Natural killer cell (primary cell): Measurements from ENCODE around the gene USP48. TPM values are rescaled to one million over a fixed set of nuclear protein-coding genes. Genes with fewer than 3 reads are reported as not detected.

Experiments
- ATAC-seq, 3 donors: fragments of 150-1000 bp in 2 of 3; fragments of 200-7000 bp in 1 of 3; cut with Tn5 transposase; 1 replicate in 1 of 3; 2 replicates in 2 of 3; pipeline ENCODE4 v1.10.0; 2021; ENCODE audit warnings: mild to moderate bottlenecking in 2 of 3, moderate library complexity in 2 of 3
- DNase-seq, 2 donors: peaks; one replicate each; pipeline versions ENCODE4 v3.0.0 to v3.0.0-alpha.2; 2013 to 2021; ENCODE audit warnings: mixed read lengths in 1 of 2
- H3K27ac ChIP-seq: one replicate; pipeline ENCODE4 v1.5.1; 2013; ENCODE audit warnings: mild to moderate bottlenecking, low read length
- H3K27me3 ChIP-seq: one replicate; pipeline ENCODE4 v1.6.1; 2013; ENCODE audit warnings: low read length; ENCODE audit not compliant: control insufficient read depth, insufficient read depth
- H3K36me3 ChIP-seq: one replicate; pipeline ENCODE4 v1.6.1; 2013; ENCODE audit warnings: low read length; ENCODE audit not compliant: control insufficient read depth, insufficient read depth
- H3K4me1 ChIP-seq: one replicate; pipeline ENCODE4 v1.6.1; 2013; ENCODE audit warnings: low read length; ENCODE audit not compliant: control insufficient read depth, insufficient read depth
- H3K4me3 ChIP-seq: one replicate; pipeline ENCODE4 v1.5.1; 2013; ENCODE audit warnings: low read length
- H3K9me3 ChIP-seq: one replicate; pipeline ENCODE4 v1.6.1; 2013; ENCODE audit warnings: low read length; ENCODE audit not compliant: control insufficient read depth, insufficient read depth
- H3K27ac Mint-ChIP-seq, 2 donors: one replicate each; pipeline ENCODE4 v1.8.0; 2022; ENCODE audit warnings: mild to moderate bottlenecking in 2 of 2, mixed read lengths in 2 of 2, moderate library complexity in 1 of 2
- H3K27me3 Mint-ChIP-seq, 2 donors: one replicate each; pipeline ENCODE4 v1.8.0; 2022; ENCODE audit warnings: low read depth in 2 of 2, mixed read lengths in 2 of 2
- H3K36me3 Mint-ChIP-seq: one replicate; pipeline ENCODE4 v1.8.0; 2022; ENCODE audit warnings: mixed read lengths
- H3K4me1 Mint-ChIP-seq, 2 donors: one replicate each; pipeline ENCODE4 v1.8.0; 2022; ENCODE audit warnings: mixed read lengths in 2 of 2
- H3K4me3 Mint-ChIP-seq: one replicate; pipeline ENCODE4 v1.8.0; 2022; ENCODE audit warnings: mild to moderate bottlenecking, moderate library complexity, mixed read lengths
- H3K9me3 Mint-ChIP-seq, 2 donors: one replicate each; pipeline ENCODE4 v1.8.0; 2022; ENCODE audit warnings: mixed read lengths in 2 of 2
- WGBS: methylation state at CpG from one replicate; pipeline ENCODE4 v1.1.7; 2013; ENCODE audit warnings: missing lambda C conversion rate; ENCODE audit not compliant: insufficient coverage; 5-methylcytosine and 5-hydroxymethylcytosine counted together
- intact Hi-C: fragments of 100-400 bp; cut with micrococcal nuclease; formaldehyde crosslinking; loops from one replicate; pipeline ENCODE4 v1.14.2; 2022
- total RNA-seq, 4 donors: library from RNA; stranded (reverse); fragments of 120-200 nt in 1 of 4; gene quantifications; one replicate each; pipeline versions ENCODE4 v1.2.3 to v1.2.4, GENCODE V29; 2013 to 2022
- TF ChIP-seq, protein P1 (sequence below): fragments of 200-600 bp; IDR thresholded peaks from one replicate; pipeline ENCODE4 v1.8.0; 2022; ENCODE audit warnings: antibody characterized with exemption

USP48 gene
- total RNA-seq, 3 donors from 2014 or later (not counting 1 experiment from before 2014, with no cell fraction given): 71.4 to 127 (median 90.5) TPM

DNA sequence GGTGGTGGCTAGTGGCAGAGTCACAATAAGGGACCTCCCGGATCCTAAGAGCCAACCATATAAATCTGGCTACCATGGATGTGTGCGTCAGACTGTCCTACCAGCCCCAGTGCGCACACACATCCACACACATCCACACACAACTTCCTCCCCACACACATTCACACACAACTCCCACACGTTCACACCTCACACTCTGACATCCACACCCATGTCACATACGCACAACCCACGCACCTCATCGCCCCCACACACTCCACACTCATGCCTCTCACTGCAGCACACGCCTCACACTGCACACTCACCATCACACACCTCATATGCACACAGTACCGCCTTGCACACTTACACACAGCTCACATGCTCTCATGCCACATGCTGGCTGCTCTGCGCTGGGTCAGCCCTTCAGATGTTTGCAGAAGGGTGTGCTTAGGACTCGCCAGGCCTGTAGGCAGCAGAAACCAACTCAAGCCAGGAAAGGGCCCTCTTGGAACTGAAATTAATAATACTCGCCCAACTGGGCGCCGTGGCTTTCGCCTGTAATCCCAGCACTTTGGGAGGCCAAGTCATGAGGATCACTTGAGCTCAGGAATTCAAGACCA, 32.1 kb upstream of the USP48 start:
- Mint-ChIP-seq H3K36me3 (no peaks in the 10 kb centered on the region), H3K27me3 (peaks cover 0 to 3% of the 10 kb centered on the region in 2 donors), H3K9me3 (no peaks in the 10 kb centered on the region), H3K4me3 (peak overlapping the region; percentile 63), H3K4me1 (peaks cover 0 to 24% of the 10 kb centered on the region in 2 donors), H3K27ac (peak overlapping the region in 1 of 2 donors; percentile 73)
- TF ChIP-seq, protein P1, sequence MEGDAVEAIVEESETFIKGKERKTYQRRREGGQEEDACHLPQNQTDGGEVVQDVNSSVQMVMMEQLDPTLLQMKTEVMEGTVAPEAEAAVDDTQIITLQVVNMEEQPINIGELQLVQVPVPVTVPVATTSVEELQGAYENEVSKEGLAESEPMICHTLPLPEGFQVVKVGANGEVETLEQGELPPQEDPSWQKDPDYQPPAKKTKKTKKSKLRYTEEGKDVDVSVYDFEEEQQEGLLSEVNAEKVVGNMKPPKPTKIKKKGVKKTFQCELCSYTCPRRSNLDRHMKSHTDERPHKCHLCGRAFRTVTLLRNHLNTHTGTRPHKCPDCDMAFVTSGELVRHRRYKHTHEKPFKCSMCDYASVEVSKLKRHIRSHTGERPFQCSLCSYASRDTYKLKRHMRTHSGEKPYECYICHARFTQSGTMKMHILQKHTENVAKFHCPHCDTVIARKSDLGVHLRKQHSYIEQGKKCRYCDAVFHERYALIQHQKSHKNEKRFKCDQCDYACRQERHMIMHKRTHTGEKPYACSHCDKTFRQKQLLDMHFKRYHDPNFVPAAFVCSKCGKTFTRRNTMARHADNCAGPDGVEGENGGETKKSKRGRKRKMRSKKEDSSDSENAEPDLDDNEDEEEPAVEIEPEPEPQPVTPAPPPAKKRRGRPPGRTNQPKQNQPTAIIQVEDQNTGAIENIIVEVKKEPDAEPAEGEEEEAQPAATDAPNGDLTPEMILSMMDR: no peak
- Histone ChIP-seq H3K36me3 (no peaks in the 10 kb centered on the region), H3K4me3 (peak overlapping the region; percentile 14), H3K27ac (peak overlapping the region; percentile 41), H3K9me3 (no peaks in the 10 kb centered on the region), H3K27me3 (no peaks in the 10 kb centered on the region), H3K4me1 (peaks cover 24% of the 10 kb centered on the region)
- intact Hi-C loops: no loop called here
- WGBS: 77% methylated on average over 15 of the region's 15 CpGs
- ATAC-seq: peak; percentile 51 to 56 (median 52)
- DNase-seq: no peak

- peak; percentile 42 to 47 for DNase-seq
- intact Hi-C loops: no loop called here
- Histone ChIP-seq H3K4me3 (peak overlapping the region; percentile 14), H3K9me3 (no peaks in the 10 kb centered on the region), H3K36me3 (no peaks in the 10 kb centered on the region), H3K4me1 (peaks cover 24% of the 10 kb centered on the region), H3K27ac (peak overlapping the region; percentile 41), H3K27me3 (no peaks in the 10 kb centered on the region)
- Mint-ChIP-seq H3K27me3 (peaks cover 0 to 3% of the 10 kb centered on the region in 2 donors), H3K27ac (peak overlapping the region in 1 of 2 donors; percentile 73), H3K9me3 (no peaks in the 10 kb centered on the region), H3K4me3 (peak overlapping the region; percentile 63), H3K36me3 (no peaks in the 10 kb centered on the region), H3K4me1 (peaks cover 0 to 24% of the 10 kb centered on the region in 2 donors)
- 15% methylated on average over 65 of the region's 65 CpGs for WGBS
- ATAC-seq: peak; percentile 77 to 80 (median 79)
- TF ChIP-seq, protein P1: peak; percentile 76
These were observed 31.4 kb upstream of the USP48 start for GRCh38 chr1:21814241-21814918.

- H3K4me1 Mint-ChIP-seq: peaks cover 0 to 19% of the 10 kb centered on the region in 2 donors
- DNase-seq: no peak
- ATAC-seq: no peak
- no peak overlapping the region for H3K27ac ChIP-seq
- intact Hi-C loops: no loop called here
- no peak overlapping the region for H3K4me3 ChIP-seq
- TF ChIP-seq, protein P1: no peak
- no peaks in the 10 kb centered on the region for H3K36me3 ChIP-seq
- H3K27me3 Mint-ChIP-seq: peaks cover 0 to 3% of the 10 kb centered on the region in 2 donors
- no peak overlapping the region for H3K27ac Mint-ChIP-seq
- no peaks in the 10 kb centered on the region for H3K9me3 ChIP-seq
- peak overlapping the region; percentile 31 for H3K4me3 Mint-ChIP-seq
- H3K36me3 Mint-ChIP-seq: no peaks in the 10 kb centered on the region
- peaks cover 24% of the 10 kb centered on the region for H3K4me1 ChIP-seq
- 88% methylated on average over 3 of the region's 3 CpGs for WGBS
- no peaks in the 10 kb centered on the region for H3K9me3 Mint-ChIP-seq
- H3K27me3 ChIP-seq: no peaks in the 10 kb centered on the region
These were observed 30.6 kb upstream of the USP48 start for GRCh38 chr1:21813542-21813941.
